H9 (cell line): ENCODE results near the gene MRPL20. TPM values are rescaled to one million over a fixed set of nuclear protein-coding genes. Genes with fewer than 3 reads are reported as not detected.

Experiments
- DNase-seq: peaks from one replicate; pipeline ENCODE4 v3.0.0-alpha.2; 2017
- H2AFZ ChIP-seq: one replicate; pipeline ENCODE4 v1.6.1; 2013; ENCODE audit warnings: mild to moderate bottlenecking, low read length, control low read depth, moderate library complexity
- H2AK5ac ChIP-seq: 2 replicates; pipeline ENCODE4 v1.6.1; 2013; ENCODE audit warnings: low read length, control low read depth, mixed read lengths; ENCODE audit not compliant: insufficient read length
- H2BK120ac ChIP-seq: one replicate; pipeline ENCODE4 v1.6.1; 2013; ENCODE audit warnings: low read depth, mild to moderate bottlenecking, low read length, control low read depth, inconsistent platforms; ENCODE audit not compliant: poor library complexity, severe bottlenecking
- H2BK12ac ChIP-seq: 2 replicates; pipeline ENCODE4 v1.6.1; 2013; ENCODE audit warnings: low read length, control low read depth, mixed read lengths, low read depth; ENCODE audit not compliant: insufficient read length
- H2BK15ac ChIP-seq: 2 replicates; pipeline ENCODE4 v1.6.1; 2013; ENCODE audit warnings: low read depth, low read length, control low read depth
- H2BK20ac ChIP-seq: one replicate; pipeline ENCODE4 v1.6.1; 2013; ENCODE audit warnings: low read depth, mild to moderate bottlenecking, low read length, control low read depth, inconsistent platforms; ENCODE audit not compliant: poor library complexity, severe bottlenecking
- H2BK5ac ChIP-seq: 2 replicates; pipeline ENCODE4 v1.6.1; 2013; ENCODE audit warnings: low read length, control low read depth, mixed read lengths; ENCODE audit not compliant: insufficient read length
- H3K14ac ChIP-seq: 2 replicates; pipeline ENCODE4 v1.6.1; 2013; ENCODE audit warnings: low read length, control low read depth; ENCODE audit not compliant: insufficient read depth
- H3K18ac ChIP-seq: 2 replicates; pipeline ENCODE4 v1.6.1; 2013; ENCODE audit warnings: low read depth, mild to moderate bottlenecking, mixed read lengths, low read length, control low read depth; ENCODE audit not compliant: insufficient read length
- H3K23ac ChIP-seq: 2 replicates; pipeline ENCODE4 v1.6.1; 2013; ENCODE audit warnings: low read length, control low read depth, mixed read lengths, low read depth; ENCODE audit not compliant: insufficient read length
- H3K23me2 ChIP-seq: 2 replicates; pipeline ENCODE4 v1.6.1; 2013; ENCODE audit warnings: low read depth, mild to moderate bottlenecking, mixed read lengths, low read length, control low read depth; ENCODE audit not compliant: insufficient read length, poor library complexity, severe bottlenecking
- H3K27ac ChIP-seq: 2 replicates; pipeline ENCODE4 v1.5.1; 2013; ENCODE audit warnings: low read length, control low read depth, mixed read lengths, low read depth; ENCODE audit not compliant: insufficient read length
- H3K27me3 ChIP-seq: 2 replicates; pipeline ENCODE4 v1.6.1; 2013; ENCODE audit warnings: low read length, control low read depth, inconsistent platforms; ENCODE audit not compliant: insufficient read depth
- H3K4ac ChIP-seq: 2 replicates; pipeline ENCODE4 v1.6.1; 2013; ENCODE audit warnings: low read depth, mild to moderate bottlenecking, control low read depth, inconsistent platforms, low read length, moderate library complexity
- H3K4me1 ChIP-seq: 2 replicates; pipeline ENCODE4 v1.6.1; 2013; ENCODE audit warnings: low read length, control low read depth, inconsistent platforms; ENCODE audit not compliant: insufficient read depth
- H3K4me2 ChIP-seq: 2 replicates; pipeline ENCODE4 v1.6.1; 2013; ENCODE audit warnings: low read length, control low read depth, mixed read lengths; ENCODE audit not compliant: insufficient read length, insufficient read depth
- H3K56ac ChIP-seq: 2 replicates; pipeline ENCODE4 v1.6.1; 2013; ENCODE audit warnings: low read depth, mild to moderate bottlenecking, mixed read lengths, low read length, control low read depth; ENCODE audit not compliant: insufficient read length
- H3K79me1 ChIP-seq: 2 replicates; pipeline ENCODE4 v1.6.1; 2013; ENCODE audit warnings: low read depth, mild to moderate bottlenecking, moderate library complexity, low read length, control low read depth, inconsistent platforms; ENCODE audit not compliant: insufficient read depth, poor library complexity, severe bottlenecking
- H3K79me2 ChIP-seq: 2 replicates; pipeline ENCODE4 v1.6.1; 2013; ENCODE audit warnings: low read length, control low read depth, inconsistent platforms; ENCODE audit not compliant: insufficient read depth
- H3K9ac ChIP-seq: 2 replicates; pipeline ENCODE4 v1.6.1; 2013; ENCODE audit warnings: low read length, control low read depth, mixed read lengths; ENCODE audit not compliant: insufficient read length; ENCODE audit errors: extremely low read depth
- H3K9me3 ChIP-seq: one replicate; pipeline ENCODE4 v1.6.1; 2013; ENCODE audit warnings: low read depth, low read length, inconsistent platforms; ENCODE audit not compliant: control insufficient read depth
- H3T11ph ChIP-seq: one replicate; pipeline ENCODE4 v1.6.1; 2013; ENCODE audit warnings: mild to moderate bottlenecking, low read length, control low read depth, inconsistent platforms
- H4K20me1 ChIP-seq: one replicate; pipeline ENCODE4 v1.6.1; 2013; ENCODE audit not compliant: control insufficient read depth, insufficient read length, insufficient read depth
- H4K5ac ChIP-seq: 2 replicates; pipeline ENCODE4 v1.6.1; 2013; ENCODE audit warnings: low read depth, mild to moderate bottlenecking, mixed read lengths, low read length, control low read depth; ENCODE audit not compliant: insufficient read length
- H4K8ac ChIP-seq: replicated peaks from 2 replicates; pipeline ENCODE4 v1.6.1; 2013; ENCODE audit warnings: low read length, control low read depth, mixed read lengths, low read depth; ENCODE audit not compliant: insufficient read length
- H4K91ac ChIP-seq: 2 replicates; pipeline ENCODE4 v1.6.1; 2013; ENCODE audit warnings: low read depth, mild to moderate bottlenecking, moderate library complexity, mixed read lengths, low read length, control low read depth; ENCODE audit not compliant: insufficient read length
- H3K27ac Mint-ChIP-seq, 3 experiments: 2 replicates in 2 of 3; 3 replicates in 1 of 3; pipeline ENCODE4 v1.8.0; 2020 to 2021; ENCODE audit warnings: mixed read lengths in 3 of 3, mild to moderate bottlenecking in 1 of 3, moderate library complexity in 1 of 3
- H3K27me3 Mint-ChIP-seq: 2 replicates; pipeline ENCODE4 v1.8.0; 2021; ENCODE audit warnings: low read depth, mild to moderate bottlenecking, moderate library complexity, mixed read lengths
- H3K36me3 Mint-ChIP-seq, 3 experiments: 2 replicates in 2 of 3; 3 replicates in 1 of 3; pipeline ENCODE4 v1.8.0; 2020 to 2021; ENCODE audit warnings: low read depth in 3 of 3, mixed read lengths in 3 of 3; ENCODE audit not compliant: insufficient read depth in 1 of 3
- H3K4me1 Mint-ChIP-seq, 2 experiments: 2 replicates each; pipeline ENCODE4 v1.8.0; 2020; ENCODE audit warnings: mixed read lengths in 2 of 2
- H3K4me3 Mint-ChIP-seq, 2 experiments: 2 replicates in 1 of 2; 3 replicates in 1 of 2; pipeline ENCODE4 v1.8.0; 2020 to 2021; ENCODE audit warnings: mild to moderate bottlenecking in 2 of 2, mixed read lengths in 2 of 2, moderate library complexity in 1 of 2
- H3K9me3 Mint-ChIP-seq, 2 experiments: 2 replicates in 1 of 2; 3 replicates in 1 of 2; pipeline ENCODE4 v1.8.0; 2020; ENCODE audit warnings: mild to moderate bottlenecking in 2 of 2, mixed read lengths in 2 of 2, moderate library complexity in 1 of 2
- WGBS: extraction: QIAGEN DNeasy Blood & Tissue Kit; methylation state at CpG from one replicate; pipeline ENCODE4 v1.1.7; 2013; ENCODE audit warnings: missing lambda C conversion rate, low lambda C conversion rate, mixed read lengths; ENCODE audit not compliant: insufficient read length; ENCODE audit errors: extremely low coverage; 5-methylcytosine and 5-hydroxymethylcytosine counted together
- total RNA-seq: library from RNA; stranded (reverse); gene quantifications from 2 replicates; pipeline ENCODE4 v1.2.1, GENCODE V29; 2021
- TF ChIP-seq, protein P1 (sequence below): fragments of 200-600 bp; sonication (generic); conservative IDR thresholded peaks from 3 replicates; pipeline ENCODE4 v1.8.0; 2021; ENCODE audit warnings: antibody characterized with exemption, mild to moderate bottlenecking

MRPL20 gene
- total RNA-seq, 1 experiment from 2014 or later, result 162 TPM

DNA sequence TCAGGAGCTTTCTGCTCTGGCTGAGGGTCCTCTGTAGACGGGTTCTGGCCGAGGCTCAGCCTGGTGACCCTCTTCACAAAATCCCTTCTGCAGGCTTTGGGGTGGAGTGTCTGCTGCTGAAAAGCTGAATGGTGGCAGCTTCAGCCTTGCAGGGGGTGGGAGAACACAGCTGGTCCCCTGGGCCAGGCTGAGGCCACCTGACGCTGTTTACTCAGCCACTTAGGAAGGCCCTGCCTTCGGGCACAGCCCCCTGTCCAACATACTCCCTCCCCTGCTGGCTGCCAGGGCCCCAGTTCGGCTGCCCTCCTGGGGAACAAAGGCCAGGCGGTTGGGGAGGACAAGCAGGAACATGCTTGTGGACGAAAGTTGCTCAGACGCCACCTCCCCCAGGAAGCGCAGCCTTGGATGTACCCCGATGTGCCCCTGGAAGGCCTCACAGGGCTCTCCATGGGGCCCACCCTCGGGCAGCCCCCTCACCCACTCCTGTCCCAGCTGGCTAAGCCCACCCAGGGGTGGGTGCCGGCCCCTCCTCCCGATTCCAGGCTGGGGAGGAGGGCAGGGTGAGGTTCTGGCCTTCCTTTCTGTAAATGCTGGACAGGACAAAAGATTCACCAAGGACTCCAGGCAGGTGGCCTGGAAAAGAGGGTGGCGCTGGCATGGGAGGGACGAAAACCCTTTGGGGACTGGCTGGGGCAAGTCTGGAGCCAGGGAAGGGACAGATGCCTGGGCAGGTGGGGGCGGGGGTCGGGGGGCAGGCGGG is 14.2 kb upstream of the MRPL20 start, which contains the start of gene ANKRD65:
Gene ANKRD65, minus strand, starts transcription at position 130 of the 760 bp plus-strand sequence. CDS start 271 bp downstream, outside the sequence.
- H3K9me3 ChIP-seq, result no peaks in the 10 kb centered on the region
- H4K20me1 ChIP-seq, result no peaks in the 10 kb centered on the region
- peaks cover 5% of the 10 kb centered on the region; the same call in 1 of the 2 replicates for H3K4me1 ChIP-seq
- H3K9ac ChIP-seq, result no peak within 1 kb of the TSS
- Mint-ChIP-seq H3K9me3 (no peaks in the 10 kb centered on the region), H3K27ac (peak within 1 kb of the TSS in 2 of 3 experiments; percentile 73 to 82; a peak in 1 of 7 replicates), H3K4me1 (peaks cover 37 to 57% of the 10 kb centered on the region in 2 experiments), H3K27me3 (no peaks in the 10 kb centered on the region), H3K36me3 (no peaks in the 10 kb centered on the region; a peak in 2 of 7 replicates), H3K4me3 (no peak within 1 kb of the TSS; a peak in 1 of 5 replicates)
- no peaks in the 10 kb centered on the region for H3K27me3 ChIP-seq
- TF ChIP-seq, protein P1, sequence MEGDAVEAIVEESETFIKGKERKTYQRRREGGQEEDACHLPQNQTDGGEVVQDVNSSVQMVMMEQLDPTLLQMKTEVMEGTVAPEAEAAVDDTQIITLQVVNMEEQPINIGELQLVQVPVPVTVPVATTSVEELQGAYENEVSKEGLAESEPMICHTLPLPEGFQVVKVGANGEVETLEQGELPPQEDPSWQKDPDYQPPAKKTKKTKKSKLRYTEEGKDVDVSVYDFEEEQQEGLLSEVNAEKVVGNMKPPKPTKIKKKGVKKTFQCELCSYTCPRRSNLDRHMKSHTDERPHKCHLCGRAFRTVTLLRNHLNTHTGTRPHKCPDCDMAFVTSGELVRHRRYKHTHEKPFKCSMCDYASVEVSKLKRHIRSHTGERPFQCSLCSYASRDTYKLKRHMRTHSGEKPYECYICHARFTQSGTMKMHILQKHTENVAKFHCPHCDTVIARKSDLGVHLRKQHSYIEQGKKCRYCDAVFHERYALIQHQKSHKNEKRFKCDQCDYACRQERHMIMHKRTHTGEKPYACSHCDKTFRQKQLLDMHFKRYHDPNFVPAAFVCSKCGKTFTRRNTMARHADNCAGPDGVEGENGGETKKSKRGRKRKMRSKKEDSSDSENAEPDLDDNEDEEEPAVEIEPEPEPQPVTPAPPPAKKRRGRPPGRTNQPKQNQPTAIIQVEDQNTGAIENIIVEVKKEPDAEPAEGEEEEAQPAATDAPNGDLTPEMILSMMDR, result no peak
- no peak within 1 kb of the TSS; the same call in 1 of the 2 replicates for H3K14ac ChIP-seq
- no peak within 1 kb of the TSS for H3K56ac ChIP-seq
- no peak within 1 kb of the TSS for H4K91ac ChIP-seq
- no peak within 1 kb of the TSS for H3T11ph ChIP-seq
- H3K23me2 ChIP-seq, result peaks cover 3% of the 10 kb centered on the region
- no peak within 1 kb of the TSS for H2AK5ac ChIP-seq
- no peak within 1 kb of the TSS for H2BK15ac ChIP-seq
- H2BK5ac ChIP-seq, result no peak within 1 kb of the TSS
- no peak within 1 kb of the TSS for H4K8ac ChIP-seq
- H2BK12ac ChIP-seq, result no peak within 1 kb of the TSS
- peak; percentile 37 for DNase-seq
- H3K27ac ChIP-seq, result no peak within 1 kb of the TSS
- no peak within 1 kb of the TSS for H2BK20ac ChIP-seq
- no peak within 1 kb of the TSS for H3K18ac ChIP-seq
- no peak within 1 kb of the TSS for H3K4me2 ChIP-seq
- no peak within 1 kb of the TSS for H2AFZ ChIP-seq
- H3K79me1 ChIP-seq, result no peaks in the 10 kb centered on the region
- no peak within 1 kb of the TSS for H2BK120ac ChIP-seq
- H4K5ac ChIP-seq, result no peak within 1 kb of the TSS
- no peaks in the 10 kb centered on the region for H3K79me2 ChIP-seq
- no peak within 1 kb of the TSS for H3K4ac ChIP-seq
- H3K23ac ChIP-seq, result no peak within 1 kb of the TSS
- no CpG with 5 or more reads among the region's 18 CpGs for WGBS
